Progenitor cell of endocrine pancreas (in vitro differentiated cells): ENCODE results near the gene NUDT14. TPM values are rescaled to one million over a fixed set of nuclear protein-coding genes. Genes with fewer than 3 reads are reported as not detected.

ENCODE experiments used
- DNase-seq: peaks from one replicate; pipeline ENCODE4 v3.0.0; 2021; ENCODE audit warnings: low spot score; ENCODE audit not compliant: unreplicated experiment
- H3K27ac Mint-ChIP-seq: 2 replicates; pipeline ENCODE4 v1.8.0; 2021; ENCODE audit warnings: mild to moderate bottlenecking, moderate library complexity, mixed read lengths
- H3K27me3 Mint-ChIP-seq: 2 replicates; pipeline ENCODE4 v1.8.0; 2021; ENCODE audit warnings: mixed read lengths
- H3K36me3 Mint-ChIP-seq: 2 replicates; pipeline ENCODE4 v1.8.0; 2022; ENCODE audit warnings: mixed read lengths; ENCODE audit not compliant: insufficient read depth
- H3K4me1 Mint-ChIP-seq: 2 replicates; pipeline ENCODE4 v1.8.0; 2021; ENCODE audit warnings: low read depth, mixed read lengths
- H3K4me3 Mint-ChIP-seq: 2 replicates; pipeline ENCODE4 v1.8.0; 2021; ENCODE audit warnings: low read depth, mild to moderate bottlenecking, moderate library complexity, mixed read lengths
- H3K9me3 Mint-ChIP-seq: 2 replicates; pipeline ENCODE4 v1.8.0; 2021; ENCODE audit warnings: low read depth, mixed read lengths
- total RNA-seq: library from RNA; stranded (reverse); gene quantifications from 2 replicates; pipeline ENCODE4 v1.2.1, GENCODE V29; 2021
- TF ChIP-seq, protein P1 (sequence below): fragments of 200-600 bp; sonication (generic); IDR thresholded peaks from one replicate; pipeline ENCODE4 v1.5.0; 2021; ENCODE audit warnings: antibody characterized with exemption, mild to moderate bottlenecking; ENCODE audit not compliant: unreplicated experiment

Gene NUDT14
- total RNA-seq, 1 donor from 2014 or later = 66.6 TPM

GRCh38 chr14:105211758-105212089 lies 30.6 kb upstream of the NUDT14 start:
- no peak overlapping the region for H3K27ac Mint-ChIP-seq
- H3K4me1 Mint-ChIP-seq = no peaks in the 10 kb centered on the region
- H3K36me3 Mint-ChIP-seq = peaks cover 4% of the 10 kb centered on the region
- H3K27me3 Mint-ChIP-seq = no peaks in the 10 kb centered on the region
- H3K4me3 Mint-ChIP-seq = no peak overlapping the region
- H3K9me3 Mint-ChIP-seq = no peaks in the 10 kb centered on the region
- TF ChIP-seq, protein P1, sequence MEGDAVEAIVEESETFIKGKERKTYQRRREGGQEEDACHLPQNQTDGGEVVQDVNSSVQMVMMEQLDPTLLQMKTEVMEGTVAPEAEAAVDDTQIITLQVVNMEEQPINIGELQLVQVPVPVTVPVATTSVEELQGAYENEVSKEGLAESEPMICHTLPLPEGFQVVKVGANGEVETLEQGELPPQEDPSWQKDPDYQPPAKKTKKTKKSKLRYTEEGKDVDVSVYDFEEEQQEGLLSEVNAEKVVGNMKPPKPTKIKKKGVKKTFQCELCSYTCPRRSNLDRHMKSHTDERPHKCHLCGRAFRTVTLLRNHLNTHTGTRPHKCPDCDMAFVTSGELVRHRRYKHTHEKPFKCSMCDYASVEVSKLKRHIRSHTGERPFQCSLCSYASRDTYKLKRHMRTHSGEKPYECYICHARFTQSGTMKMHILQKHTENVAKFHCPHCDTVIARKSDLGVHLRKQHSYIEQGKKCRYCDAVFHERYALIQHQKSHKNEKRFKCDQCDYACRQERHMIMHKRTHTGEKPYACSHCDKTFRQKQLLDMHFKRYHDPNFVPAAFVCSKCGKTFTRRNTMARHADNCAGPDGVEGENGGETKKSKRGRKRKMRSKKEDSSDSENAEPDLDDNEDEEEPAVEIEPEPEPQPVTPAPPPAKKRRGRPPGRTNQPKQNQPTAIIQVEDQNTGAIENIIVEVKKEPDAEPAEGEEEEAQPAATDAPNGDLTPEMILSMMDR = no peak
- DNase-seq = no peak

- no peak for DNase-seq
- Mint-ChIP-seq H3K27ac (no peak overlapping the region), H3K4me1 (no peaks in the 10 kb centered on the region), H3K27me3 (no peaks in the 10 kb centered on the region), H3K9me3 (no peaks in the 10 kb centered on the region), H3K4me3 (no peak overlapping the region), H3K36me3 (peaks cover 4% of the 10 kb centered on the region)
- TF ChIP-seq, protein P1 = no peak
Observed at GRCh38 chr14:105211086-105211757, 30.1 kb upstream of the NUDT14 start.

DNA sequence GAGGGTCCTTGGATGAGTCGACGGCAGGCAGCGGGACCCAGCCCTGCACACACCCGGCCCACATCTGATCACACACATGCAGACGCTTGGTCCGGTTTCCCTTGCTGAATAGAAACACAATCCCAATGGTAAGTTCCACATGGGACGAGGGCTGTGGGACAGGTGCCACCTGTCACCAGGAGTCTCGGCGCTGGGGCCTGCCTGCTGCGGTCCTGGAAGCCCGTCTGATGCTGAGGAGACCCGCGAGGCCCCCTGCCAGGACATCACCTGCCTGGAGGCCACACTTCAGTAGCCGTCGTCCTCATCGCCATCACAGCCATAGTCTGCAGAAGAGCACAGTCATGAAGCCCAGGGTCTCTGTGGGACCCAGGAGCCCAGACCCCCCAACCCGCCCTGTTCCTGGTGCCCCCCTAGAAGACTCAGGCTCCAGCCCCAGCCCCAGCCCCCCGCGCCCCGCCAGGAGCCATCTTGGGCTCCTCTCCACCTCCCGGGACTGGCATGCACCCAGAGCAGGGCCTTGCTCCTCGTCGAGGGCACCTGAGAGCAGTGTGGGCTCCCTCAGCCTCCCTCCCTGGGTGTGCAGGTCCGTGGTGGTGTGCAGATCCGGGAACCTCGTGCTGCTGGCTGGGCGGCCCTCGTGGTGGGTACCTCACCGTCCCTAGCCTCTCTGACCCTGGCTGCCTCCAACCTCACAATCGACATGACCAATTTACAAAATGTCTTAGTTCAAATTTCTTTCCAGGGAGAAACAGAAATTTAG lies 29.3 kb upstream of the NUDT14 start:
- H3K27ac Mint-ChIP-seq = no peak overlapping the region

DNA sequence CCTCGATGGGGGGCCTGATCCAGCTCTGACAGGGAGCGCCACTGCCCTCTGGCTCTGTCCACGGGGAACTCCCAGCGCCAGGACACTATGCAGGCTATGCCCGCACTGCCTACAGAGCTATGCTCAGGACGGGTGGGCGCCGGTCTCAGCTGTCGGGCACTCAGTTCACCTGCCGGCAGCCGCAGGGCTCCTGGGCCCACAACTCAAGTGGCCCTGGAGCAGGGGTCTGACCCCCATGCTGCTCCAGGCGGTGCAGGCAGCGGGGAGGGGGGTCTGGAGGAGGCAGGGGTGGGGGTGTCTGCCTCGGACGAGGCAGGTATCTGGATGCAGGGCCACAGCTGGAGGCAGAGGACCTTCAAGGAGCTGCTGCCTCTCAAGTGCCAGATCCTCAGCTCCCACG lies 28.5 kb upstream of the NUDT14 start:
- DNase-seq = no peak
- Mint-ChIP-seq H3K27me3 (no peaks in the 10 kb centered on the region), H3K27ac (no peak overlapping the region), H3K9me3 (no peaks in the 10 kb centered on the region), H3K36me3 (no peaks in the 10 kb centered on the region), H3K4me1 (no peaks in the 10 kb centered on the region), H3K4me3 (no peak overlapping the region)
- TF ChIP-seq, protein P1 = no peak

More for the DNA sequence above, 29.3 kb upstream of the NUDT14 start:
- Mint-ChIP-seq H3K36me3 (peaks cover 1% of the 10 kb centered on the region), H3K4me3 (no peak overlapping the region), H3K4me1 (no peaks in the 10 kb centered on the region), H3K27me3 (no peaks in the 10 kb centered on the region), H3K9me3 (no peaks in the 10 kb centered on the region)
- DNase-seq = no peak
- TF ChIP-seq, protein P1 = no peak

- Mint-ChIP-seq H3K27me3 (no peaks in the 10 kb centered on the region), H3K4me3 (no peak overlapping the region), H3K4me1 (no peaks in the 10 kb centered on the region), H3K27ac (no peak overlapping the region), H3K36me3 (no peaks in the 10 kb centered on the region), H3K9me3 (no peaks in the 10 kb centered on the region)
- TF ChIP-seq, protein P1 = no peak
- no peak for DNase-seq
Observed at GRCh38 chr14:105209091-105209490, 28.0 kb upstream of the NUDT14 start.
